ENCODE results near the gene ZGLP1.

DNA sequence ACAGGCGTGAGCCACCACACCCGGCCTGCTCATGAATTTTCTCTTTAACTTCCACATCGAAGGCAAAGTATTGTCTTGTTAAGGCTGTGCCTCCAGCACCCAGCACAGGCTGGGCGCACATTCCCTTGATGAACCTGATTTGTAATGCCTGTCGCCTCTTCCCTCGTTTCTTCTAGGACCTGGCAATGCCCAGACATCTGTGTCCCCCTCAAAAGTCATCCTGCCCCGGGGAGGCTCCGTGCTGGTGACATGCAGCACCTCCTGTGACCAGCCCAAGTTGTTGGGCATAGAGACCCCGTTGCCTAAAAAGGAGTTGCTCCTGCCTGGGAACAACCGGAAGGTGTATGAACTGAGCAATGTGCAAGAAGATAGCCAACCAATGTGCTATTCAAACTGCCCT lies 35.0 kb downstream of the ZGLP1 start:
- TF ChIP-seq EP300 (IDR thresholded peaks at IDR 0.05) (no peak), POLR2A (IDR thresholded peaks at IDR 0.05; ENCODE audit: low read depth) (no peak)
- TF ChIP-seq, protein P1, sequence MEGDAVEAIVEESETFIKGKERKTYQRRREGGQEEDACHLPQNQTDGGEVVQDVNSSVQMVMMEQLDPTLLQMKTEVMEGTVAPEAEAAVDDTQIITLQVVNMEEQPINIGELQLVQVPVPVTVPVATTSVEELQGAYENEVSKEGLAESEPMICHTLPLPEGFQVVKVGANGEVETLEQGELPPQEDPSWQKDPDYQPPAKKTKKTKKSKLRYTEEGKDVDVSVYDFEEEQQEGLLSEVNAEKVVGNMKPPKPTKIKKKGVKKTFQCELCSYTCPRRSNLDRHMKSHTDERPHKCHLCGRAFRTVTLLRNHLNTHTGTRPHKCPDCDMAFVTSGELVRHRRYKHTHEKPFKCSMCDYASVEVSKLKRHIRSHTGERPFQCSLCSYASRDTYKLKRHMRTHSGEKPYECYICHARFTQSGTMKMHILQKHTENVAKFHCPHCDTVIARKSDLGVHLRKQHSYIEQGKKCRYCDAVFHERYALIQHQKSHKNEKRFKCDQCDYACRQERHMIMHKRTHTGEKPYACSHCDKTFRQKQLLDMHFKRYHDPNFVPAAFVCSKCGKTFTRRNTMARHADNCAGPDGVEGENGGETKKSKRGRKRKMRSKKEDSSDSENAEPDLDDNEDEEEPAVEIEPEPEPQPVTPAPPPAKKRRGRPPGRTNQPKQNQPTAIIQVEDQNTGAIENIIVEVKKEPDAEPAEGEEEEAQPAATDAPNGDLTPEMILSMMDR (IDR thresholded peaks at IDR 0.05): no peak

Data from esophagus muscularis mucosa (tissue), 4 donors.